Suppressor macrophage treated with lipopolysaccharide for 1 hour (primary cell): Measurements from ENCODE around the gene STPG1.

Experiments
- DNase-seq, 3 donors: peaks; one replicate each; pipeline ENCODE4 v3.0.0-alpha.2; 2020 to 2022

Gene STPG1

GRCh38 chr1:24391882-24392603, 21.5 kb downstream of the STPG1 start:
- peak; percentile 41 to 63 (median 62) for DNase-seq

GRCh38 chr1:24390924-24391782, 22.4 kb downstream of the STPG1 start:
- peak; percentile 87 to 88 (median 87) for DNase-seq

- DNase-seq = no peak
These were observed 24.3 kb downstream of the STPG1 start for GRCh38 chr1:24389231-24389678.

GRCh38 chr1:24388331-24388885, 25.2 kb downstream of the STPG1 start:
- DNase-seq = no peak

- DNase-seq = no peak
These were observed 25.9 kb downstream of the STPG1 start for GRCh38 chr1:24387636-24388175.

GRCh38 chr1:24386931-24387330, 26.7 kb downstream of the STPG1 start:
- no peak for DNase-seq

DNA sequence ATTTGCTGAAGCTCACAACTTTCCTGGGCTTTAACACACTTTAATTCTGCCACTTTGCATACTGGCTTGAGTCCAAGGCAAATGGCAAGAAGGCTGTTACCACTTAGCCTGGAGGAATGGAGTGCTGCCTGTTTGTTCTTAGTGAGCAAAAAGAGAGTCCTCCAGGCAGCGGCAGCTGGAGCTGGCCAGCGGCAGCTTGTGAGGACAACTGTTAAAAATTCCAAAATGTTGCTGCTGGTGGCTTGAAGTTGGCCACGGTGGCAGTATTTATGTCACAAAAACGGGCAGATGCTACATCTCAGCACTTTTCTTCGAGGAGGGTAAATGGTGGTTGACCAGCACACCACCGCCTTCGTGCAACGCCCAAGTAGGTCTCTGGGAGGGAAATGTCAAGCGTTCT, 27.3 kb downstream of the STPG1 start:
- no peak for DNase-seq

GRCh38 chr1:24385160-24385940, 28.2 kb downstream of the STPG1 start:
- DNase-seq = peak in 2 of 3 donors; percentile 27 to 29

DNA sequence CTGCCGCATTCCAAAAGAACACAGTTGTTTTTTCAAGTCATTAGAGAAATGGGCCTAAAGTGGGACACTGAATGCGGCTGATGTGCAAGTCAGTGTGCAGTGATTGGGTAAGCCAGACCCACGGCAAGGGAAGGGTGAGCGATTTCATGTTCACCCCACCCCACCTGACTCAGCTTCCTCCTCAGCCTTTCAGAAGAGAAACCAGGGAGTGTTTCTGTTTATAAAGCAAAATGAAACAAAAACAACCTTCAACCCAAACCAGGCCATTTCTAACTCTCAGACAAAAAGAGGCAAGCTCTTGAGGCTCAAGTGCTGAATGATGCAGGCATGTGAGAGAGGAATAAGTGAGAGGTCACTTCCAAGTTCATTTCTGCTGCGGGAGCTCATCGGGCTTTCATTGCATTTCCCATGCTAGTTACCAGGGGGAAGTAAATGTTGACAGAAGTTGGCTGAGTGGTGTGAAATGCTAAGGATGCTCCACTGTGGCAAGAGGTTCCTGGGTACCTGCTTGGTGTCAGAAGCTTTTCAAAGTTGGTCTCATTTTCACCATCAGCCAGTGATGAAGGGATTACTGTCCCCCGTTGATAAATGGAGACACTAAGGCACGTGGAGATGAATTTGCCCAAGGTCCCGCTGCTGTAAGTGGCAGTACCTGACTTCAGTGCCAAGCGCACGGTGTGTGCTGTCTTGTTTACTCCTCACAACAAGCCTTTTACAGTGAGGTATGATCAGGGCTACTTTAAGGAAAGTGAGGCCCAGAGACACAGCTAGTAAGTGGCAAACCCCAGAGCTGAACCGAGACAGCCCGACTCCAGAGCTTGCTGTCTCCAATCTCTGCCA, 29.1 kb downstream of the STPG1 start:
- peak; percentile 82 to 87 (median 83) for DNase-seq

GRCh38 chr1:24383381-24383940, 30.1 kb downstream of the STPG1 start:
- DNase-seq = no peak

GRCh38 chr1:24382165-24382577, 31.4 kb downstream of the STPG1 start:
- no peak for DNase-seq

GRCh38 chr1:24381256-24381655, 32.3 kb downstream of the STPG1 start:
- DNase-seq = no peak

- no peak for DNase-seq
These were observed 33.1 kb downstream of the STPG1 start for GRCh38 chr1:24380508-24380907.

DNA sequence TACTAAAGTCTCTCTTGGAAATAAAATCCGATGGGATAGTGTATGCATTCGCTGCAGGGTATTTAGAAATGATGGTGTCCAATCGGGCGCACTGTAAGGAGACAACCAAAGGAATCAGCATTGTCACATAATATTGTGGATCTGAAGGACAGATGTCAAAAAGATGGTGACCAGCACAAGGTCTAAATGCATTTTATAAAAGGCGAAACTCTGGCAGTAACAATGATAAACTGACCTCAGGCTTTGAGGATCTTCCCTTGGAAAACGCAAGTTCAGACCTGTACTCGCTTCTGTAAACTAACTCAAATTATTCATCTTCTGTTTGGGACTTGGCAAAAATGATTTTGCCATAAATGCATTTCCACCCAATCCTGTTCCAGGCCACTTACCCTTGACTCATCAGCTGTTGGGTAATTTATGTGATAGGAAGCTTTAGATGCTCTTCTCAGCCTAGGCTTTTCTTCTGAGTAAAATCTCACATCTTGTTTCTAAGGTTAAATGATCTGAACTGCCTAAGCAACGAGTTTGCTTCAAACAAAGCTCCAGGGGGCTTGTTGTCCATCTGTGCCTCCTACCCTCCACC, 33.8 kb downstream of the STPG1 start:
- peak in 2 of 3 donors; percentile 25 to 28 for DNase-seq

DNA sequence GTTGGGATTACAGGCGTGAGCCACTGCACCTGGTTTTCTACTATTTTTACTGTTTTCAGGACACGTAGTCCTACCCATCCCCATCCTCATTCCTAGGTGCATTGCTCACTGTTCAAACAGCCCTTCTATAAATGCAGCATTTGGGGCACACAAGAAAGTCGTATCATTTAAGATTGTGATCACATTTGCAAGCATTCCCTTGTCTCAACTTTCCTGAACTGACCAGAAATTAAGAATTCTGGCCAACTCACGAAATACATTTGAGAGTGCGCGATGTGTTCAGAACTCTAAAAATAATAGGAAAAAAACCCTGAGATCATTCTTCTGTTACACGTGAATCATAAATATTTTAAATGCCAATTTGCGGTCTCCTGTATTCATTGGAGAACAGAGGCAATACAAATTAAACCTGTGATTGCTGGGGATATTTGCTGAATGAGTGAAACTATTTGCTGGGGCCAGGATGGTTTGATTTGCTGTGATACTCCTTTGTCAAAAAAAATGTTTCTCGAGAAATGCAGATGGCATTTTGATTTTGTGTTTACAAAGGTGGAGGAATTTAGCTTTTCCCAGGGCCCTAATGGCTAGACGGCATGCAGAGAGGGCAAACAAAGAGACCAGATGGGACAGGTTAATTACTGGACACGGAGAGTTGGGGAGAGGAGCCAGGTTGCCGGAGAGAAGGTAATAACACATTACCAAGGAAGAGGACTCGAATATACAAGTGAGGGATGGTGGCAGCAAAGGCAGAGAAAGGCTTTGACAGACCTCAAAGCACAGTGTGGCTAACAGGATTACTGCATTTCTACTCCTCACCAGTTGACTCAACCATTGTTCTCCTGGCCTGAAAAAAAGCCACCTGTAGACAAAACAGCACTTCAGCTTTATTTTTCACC, 38.4 kb downstream of the STPG1 start:
- no peak for DNase-seq

DNA sequence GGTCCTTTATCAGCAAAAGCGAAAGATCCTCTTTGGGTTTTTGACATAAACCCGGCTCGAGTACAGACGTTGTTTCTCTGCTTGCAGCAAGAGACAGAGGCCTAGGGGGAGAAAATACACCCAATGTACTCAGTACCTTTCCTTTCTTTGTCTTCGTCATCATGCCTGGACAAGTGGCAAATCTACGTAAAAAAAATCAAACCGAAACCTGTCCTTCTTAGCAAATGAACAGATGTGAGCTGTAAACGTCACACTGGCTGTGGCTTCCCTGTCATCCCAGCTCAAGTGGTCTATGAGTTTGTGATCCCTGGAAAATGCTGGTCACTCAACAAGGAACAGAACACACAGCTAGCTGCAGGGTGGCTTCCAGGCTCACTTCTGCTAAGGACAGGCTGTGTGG, 39.9 kb downstream of the STPG1 start:
- no peak for DNase-seq

GRCh38 chr1:24373044-24373443, 40.5 kb downstream of the STPG1 start:
- no peak for DNase-seq

DNA sequence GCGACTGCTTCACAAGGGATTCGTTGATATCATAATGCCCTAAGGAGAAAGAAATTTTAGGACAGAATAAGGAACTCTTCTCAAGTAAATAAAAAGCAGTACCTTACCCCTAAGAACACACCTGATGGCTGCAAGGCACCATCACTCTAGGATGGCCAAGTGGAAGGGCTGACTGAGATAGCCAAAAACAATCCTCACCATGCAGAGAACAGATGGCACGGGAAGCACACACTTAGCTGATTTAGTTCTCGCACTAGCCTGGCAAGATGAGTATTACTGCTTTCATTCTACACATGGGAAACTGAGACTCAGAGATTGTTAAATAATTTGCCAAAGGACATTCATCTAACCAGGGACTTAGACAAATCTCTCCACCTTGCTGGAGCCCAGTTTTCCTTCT, 43.8 kb downstream of the STPG1 start:
- DNase-seq = no peak

DNA sequence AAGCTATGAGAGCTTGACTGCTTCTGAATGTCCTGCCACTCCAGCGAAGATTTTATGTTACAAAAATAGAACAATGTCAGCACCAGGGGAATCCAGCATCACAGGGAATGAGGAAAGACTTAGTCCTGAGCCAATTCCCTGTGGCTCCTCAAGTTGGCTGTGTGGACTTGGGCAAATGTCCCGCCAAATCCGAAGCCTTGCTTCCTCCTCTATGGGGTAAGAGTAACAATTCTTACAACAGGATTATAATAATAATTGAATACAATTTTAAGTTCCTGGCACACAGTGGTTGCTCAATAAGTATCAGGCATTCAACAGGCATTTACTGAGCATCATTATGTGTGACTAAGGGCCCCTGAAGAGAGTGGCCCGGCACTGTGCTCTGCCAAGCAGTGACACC, 44.4 kb downstream of the STPG1 start:
- no peak for DNase-seq

- no peak for DNase-seq
These were observed 46.9 kb downstream of the STPG1 start for GRCh38 chr1:24366707-24367106.
